ENCODE measurements around the gene TXLNB. TPM values are rescaled to one million over a fixed set of nuclear protein-coding genes. Genes with fewer than 3 reads are reported as not detected.

Gene TXLNB
- total and polyA plus RNA-seq, 2 of the 13 experiments (the other 11 are each of a cell fraction or from before 2014, with no cell fraction given): not detected

GRCh38 chr6:139308936-139309603 lies 17.3 kb upstream of the TXLNB start (continued):
- TF ChIP-seq HMGXB4 (CRISPR knock-in tag; IDR thresholded peaks at IDR 0.05; ENCODE audit: borderline replicate concordance in 1 of 2, low read depth in 1 of 2) (no peak), ZNF839 (CRISPR knock-in tag; IDR thresholded peaks at IDR 0.05; ENCODE audit: borderline replicate concordance) (no peak), KAT8 (CRISPR knock-in tag; IDR thresholded peaks at IDR 0.05) (0 out of 2 replicates have a peak, but pooled peaks have one; percentile 55), ZNF556 (CRISPR knock-in tag; IDR thresholded peaks at IDR 0.05; ENCODE audit: borderline replicate concordance) (no peak), ZNF18 (CRISPR knock-in tag; IDR thresholded peaks at IDR 0.05; ENCODE audit: insufficient replicate concordance) (no peak), NFE2 (CRISPR knock-in tag; IDR thresholded peaks at IDR 0.05) (no peak), CREBL2 (CRISPR knock-in tag; IDR thresholded peaks at IDR 0.05; ENCODE audit: borderline replicate concordance) (no peak), MTF1 (CRISPR knock-in tag; IDR thresholded peaks at IDR 0.05) (no peak), NCOA2 (CRISPR knock-in tag; IDR thresholded peaks at IDR 0.05) (peak; percentile 45), NCOR1 (IDR thresholded peaks at IDR 0.05; ENCODE audit: borderline replicate concordance, low read length) (no peak), USF2 (IDR thresholded peaks at IDR 0.05; ENCODE audit: low read depth, low read length) (peak; percentile 65), USF2 (CRISPR knock-in tag; IDR thresholded peaks at IDR 0.05; ENCODE audit: borderline replicate concordance) (peak; percentile 84; the same call in 1 of the 2 replicates), GFI1 (CRISPR knock-in tag; IDR thresholded peaks at IDR 0.05; ENCODE audit: borderline replicate concordance) (peak; percentile 97), ZNF383 (CRISPR knock-in tag; IDR thresholded peaks at IDR 0.05; ENCODE audit: borderline replicate concordance) (no peak), ZNF567 (CRISPR knock-in tag; IDR thresholded peaks at IDR 0.05; ENCODE audit: borderline replicate concordance) (no peak), MYNN (CRISPR knock-in tag; IDR thresholded peaks at IDR 0.05; ENCODE audit: low read depth) (no peak), HMGXB3 (CRISPR knock-in tag; IDR thresholded peaks at IDR 0.05; ENCODE audit: borderline replicate concordance) (0 out of 2 replicates have a peak, but pooled peaks have one; percentile 18)

Measured in HepG2 (cell line).